BLaER1 treated with 17β-estradiol and CSF1 and Interleukin-3, amounts not matched to agents 10 nM and 100 nM (cell line): Measurements from ENCODE around the gene TCEAL2.

Experiments used
- H3K27ac ChIP-seq, 11 experiments: shearing (Covaris generic); formaldehyde crosslinking; 2 replicates each; pipeline ENCODE4 v1.8.1; 2022
- H3K27me3 ChIP-seq, 11 experiments: shearing (Covaris generic); formaldehyde crosslinking; 2 replicates each; pipeline ENCODE4 v1.8.1; 2022
- H3K36me3 ChIP-seq, 11 experiments: shearing (Covaris generic); formaldehyde crosslinking; 2 replicates each; pipeline ENCODE4 v1.8.1; 2022
- H3K4me1 ChIP-seq, 10 experiments: shearing (Covaris generic); formaldehyde crosslinking; 2 replicates each; pipeline ENCODE4 v1.8.1; 2022
- H3K4me2 ChIP-seq, 11 experiments: shearing (Covaris generic); formaldehyde crosslinking; 2 replicates each; pipeline ENCODE4 v1.8.1; 2022
- H3K4me3 ChIP-seq, 10 experiments: shearing (Covaris generic); formaldehyde crosslinking; 2 replicates each; pipeline ENCODE4 v1.8.1; 2022
- H3K9ac ChIP-seq, 11 experiments: shearing (Covaris generic); formaldehyde crosslinking; 2 replicates each; pipeline ENCODE4 v1.8.1; 2022
- H3K9me3 ChIP-seq, 11 experiments: shearing (Covaris generic); formaldehyde crosslinking; replicated peaks in 1 of 11; 2 replicates each; pipeline ENCODE4 v1.8.1; 2022
- H4K20me1 ChIP-seq, 11 experiments: shearing (Covaris generic); formaldehyde crosslinking; 2 replicates each; pipeline ENCODE4 v1.8.1; 2022
- Cebpa-rat ChIP-seq, 11 experiments: shearing (Covaris generic); IDR thresholded peaks; 2 replicates each; pipeline ENCODE4 v1.8.1; 2022

The TCEAL2 gene

DNA sequence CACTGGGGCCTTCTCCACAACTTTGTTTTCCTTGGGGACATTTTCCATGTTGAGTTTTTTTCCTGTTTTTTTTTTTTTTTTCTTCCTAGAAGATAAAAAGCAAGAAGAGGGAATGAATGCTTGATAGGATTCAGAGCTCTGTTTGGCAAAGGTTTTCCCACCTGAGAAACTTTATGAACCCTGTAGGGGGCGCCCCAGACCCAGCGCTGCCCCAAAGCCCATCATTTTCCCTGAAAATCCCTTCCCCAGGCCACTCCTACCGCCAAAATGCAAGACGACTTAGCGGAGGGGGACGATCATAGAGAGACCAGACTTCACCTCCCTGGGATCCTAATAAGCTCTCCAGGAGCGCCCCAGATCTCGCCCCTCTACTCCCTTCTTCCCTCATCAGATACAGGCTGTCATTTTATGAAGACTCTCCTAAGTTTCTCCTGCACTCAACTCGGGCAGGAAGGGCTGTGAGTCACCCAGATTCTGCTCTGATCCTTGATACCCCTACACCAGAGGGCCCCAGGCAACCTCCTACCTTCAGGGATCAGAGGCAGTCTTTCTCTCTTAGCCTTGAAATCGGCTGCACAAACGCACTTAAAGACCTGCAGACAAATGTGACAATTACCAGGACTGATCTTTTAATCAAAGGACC, 28.9 kb downstream of the TCEAL2 start:
- no peaks in the 10 kb centered on the region; a peak in 1 of 22 replicates for H3K27me3 ChIP-seq

DNA sequence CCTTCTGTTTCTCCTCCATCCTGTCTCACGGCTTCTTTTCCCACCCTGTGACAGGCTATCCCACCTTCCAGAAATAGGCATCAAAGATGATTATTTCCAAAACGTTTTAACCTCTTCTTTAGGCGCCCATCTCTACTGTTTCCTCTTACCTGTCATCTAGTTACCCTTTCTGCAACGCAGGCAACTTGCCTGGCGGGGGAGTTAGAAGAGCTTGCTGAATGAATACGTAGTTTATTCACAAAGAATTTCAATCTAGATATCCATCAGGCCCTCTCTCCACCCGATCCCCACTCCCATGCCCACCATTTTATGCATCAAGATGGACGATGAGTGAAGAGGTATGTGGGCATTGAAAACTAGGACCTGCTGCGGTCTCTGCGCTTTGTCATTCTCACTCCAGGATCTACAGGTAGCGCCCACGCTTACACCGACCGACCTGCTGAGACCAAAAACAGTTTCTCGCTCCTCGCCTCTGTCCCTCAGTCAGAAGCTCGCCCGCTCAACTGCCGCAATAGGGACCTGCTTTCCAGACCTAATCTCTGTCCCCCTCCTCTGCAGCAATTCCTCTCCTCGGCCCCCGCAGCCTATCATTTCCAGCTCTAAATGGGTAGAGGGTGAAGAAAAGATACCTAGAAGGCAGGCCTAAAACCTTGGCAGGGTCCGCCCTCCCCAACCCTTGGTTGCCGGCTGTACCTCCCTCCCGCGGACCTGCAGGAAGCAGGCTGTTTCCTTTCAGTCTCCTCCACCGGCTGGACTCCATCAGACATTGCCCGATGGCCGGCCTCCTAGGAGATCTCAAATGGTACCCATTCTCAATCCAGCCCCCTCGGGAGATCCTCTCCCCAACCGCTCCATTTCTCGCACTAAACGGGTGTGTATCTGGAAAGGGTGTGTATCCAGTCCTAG, 29.7 kb downstream of the TCEAL2 start:
- Histone ChIP-seq H3K9ac (no peak overlapping the region), H3K4me1 (no peaks in the 10 kb centered on the region), H3K27ac (no peak overlapping the region), H3K4me3 (no peak overlapping the region), H3K36me3 (no peaks in the 10 kb centered on the region), H4K20me1 (no peaks in the 10 kb centered on the region), H3K9me3 (peaks cover 11 to 26% (median 14%) of the 10 kb centered on the region in 11 experiments; a peak in 19 of 22 replicates), H3K4me2 (no peak overlapping the region), H3K27me3 (no peaks in the 10 kb centered on the region; a peak in 2 of 22 replicates)
- no peak for TF ChIP-seq Cebpa-rat (IDR thresholded peaks at IDR 0.05)

More for the DNA sequence above, 28.9 kb downstream of the TCEAL2 start:
- no peak overlapping the region for H3K4me2 ChIP-seq
- peaks cover 10 to 25% (median 14%) of the 10 kb centered on the region in 11 experiments; a peak in 19 of 22 replicates for H3K9me3 ChIP-seq
- no peak overlapping the region for H3K9ac ChIP-seq
- no peaks in the 10 kb centered on the region for H3K4me1 ChIP-seq
- no peak for TF ChIP-seq Cebpa-rat (IDR thresholded peaks at IDR 0.05)
- H3K27ac ChIP-seq: no peak overlapping the region
- no peaks in the 10 kb centered on the region for H3K36me3 ChIP-seq
- H4K20me1 ChIP-seq: no peaks in the 10 kb centered on the region
- H3K4me3 ChIP-seq: no peak overlapping the region

DNA sequence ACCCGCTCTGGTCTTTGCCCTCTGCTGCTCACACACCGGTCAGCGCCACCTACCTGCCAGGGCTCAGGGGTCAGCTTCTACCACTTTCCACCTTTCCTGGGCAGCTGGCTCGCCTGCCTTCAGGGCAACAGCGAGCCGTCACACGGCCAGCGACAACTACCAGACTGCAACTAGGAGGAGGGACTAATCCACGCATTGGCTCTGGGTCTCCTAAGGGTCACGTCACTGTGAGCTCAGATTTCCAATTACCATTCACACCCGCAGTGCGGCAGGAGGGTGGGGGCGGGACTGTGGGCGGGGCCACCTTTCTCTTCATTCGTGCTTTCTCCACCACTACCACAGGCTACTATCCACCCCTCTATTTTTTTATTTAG, 30.3 kb downstream of the TCEAL2 start, which contains the start of gene BEX5:
Gene BEX5 (minus strand): TSS at position 172 of the 374 bp plus-strand sequence. CDS start 1,712 bp downstream, outside the sequence.
- TF ChIP-seq Cebpa-rat (IDR thresholded peaks at IDR 0.05): no peak
- H3K36me3 ChIP-seq: no peaks in the 10 kb centered on the region
- H3K4me1 ChIP-seq: no peaks in the 10 kb centered on the region
- no peaks in the 10 kb centered on the region for H4K20me1 ChIP-seq
- no peak within 1 kb of the TSS for H3K4me2 ChIP-seq
- no peak within 1 kb of the TSS for H3K27ac ChIP-seq
- H3K9me3 ChIP-seq: peaks cover 11 to 29% (median 15%) of the 10 kb centered on the region in 11 experiments; a peak in 19 of 22 replicates
- H3K4me3 ChIP-seq: no peak within 1 kb of the TSS
- no peaks in the 10 kb centered on the region; a peak in 2 of 22 replicates for H3K27me3 ChIP-seq
- no peak within 1 kb of the TSS for H3K9ac ChIP-seq
